ENCODE data around the gene ERMP1.

DNA sequence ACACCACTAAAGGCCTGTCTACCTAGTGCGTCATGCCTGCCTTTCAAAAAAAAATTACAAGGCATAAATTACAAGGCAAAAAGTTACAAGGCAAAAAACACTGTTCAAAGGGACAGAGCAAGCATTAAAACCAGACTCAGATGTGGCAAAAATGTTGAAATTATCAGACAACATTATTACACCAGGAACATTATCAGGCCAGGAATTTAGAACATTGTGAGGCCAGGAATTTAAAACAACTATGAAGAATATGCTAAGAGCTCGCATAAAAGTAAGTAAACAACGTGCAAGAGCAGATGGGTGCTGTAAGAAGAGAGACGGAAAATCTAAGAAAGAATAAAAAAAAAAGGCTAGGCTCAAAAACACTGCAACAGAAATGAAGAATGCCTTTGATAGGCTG is 39.6 kb upstream of the ERMP1 start:
- TF ChIP-seq KDM5A (IDR thresholded peaks at IDR 0.05; ENCODE audit: low read length) (no peak), CTCF (IDR thresholded peaks at IDR 0.05; ENCODE audit: control extremely low read depth in 1 of 3, insufficient read depth in 1 of 3, low read depth in 1 of 3, low read length in 3 of 3) (no peak), EZH2 (IDR thresholded peaks at IDR 0.05; ENCODE audit: low read depth, low read length, severe bottlenecking) (no peak), CBX8 (IDR thresholded peaks at IDR 0.05; ENCODE audit: borderline replicate concordance, low read depth, low read length) (no peak)

Data from H1 (cell line).